ENCODE measurements around the gene SYNGR3.
"Not testable (repeated sequence)": the region's sequence is repeated elsewhere in the genome, so short reads cannot be mapped to it uniquely, and the experiment has no call there.

Gene SYNGR3

DNA sequence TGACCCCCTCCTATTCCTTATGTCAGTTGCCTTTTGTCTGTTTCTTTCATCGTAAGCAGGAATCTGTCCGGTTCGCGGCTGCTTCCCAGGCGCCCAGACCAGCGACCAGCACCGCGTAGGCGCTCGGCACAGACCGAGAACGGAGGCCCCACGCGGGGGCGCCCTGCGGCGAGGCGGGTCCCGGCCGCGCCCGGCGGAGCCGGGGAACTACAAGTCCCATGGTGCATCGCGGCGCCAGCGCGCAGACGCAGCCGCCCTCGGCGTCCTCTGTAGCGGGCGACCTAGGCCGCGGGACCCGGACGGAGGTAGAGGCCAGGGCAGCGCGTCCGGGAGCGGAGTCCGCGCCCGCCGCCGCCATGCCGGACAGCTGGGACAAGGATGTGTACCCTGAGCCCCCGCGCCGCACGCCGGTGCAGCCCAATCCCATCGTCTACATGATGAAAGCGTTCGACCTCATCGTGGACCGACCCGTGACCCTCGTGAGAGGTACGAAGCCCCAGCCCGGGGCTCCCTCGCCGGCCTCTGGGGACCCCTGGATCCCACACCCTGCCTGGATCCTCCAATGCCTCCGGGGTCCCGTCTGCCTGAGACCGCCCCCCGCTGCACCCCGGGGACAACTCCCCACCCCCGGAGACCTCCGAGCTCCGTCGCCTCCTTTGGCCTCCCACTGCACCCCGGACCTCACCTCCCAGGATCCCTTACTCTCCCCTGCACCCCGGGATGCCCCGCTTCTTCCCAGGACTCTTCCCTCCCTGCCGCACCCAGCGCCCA lies 30.3 kb upstream of the SYNGR3 start, which contains the start of gene NDUFB10:
Gene NDUFB10, plus strand, starts transcription at position 270 of the 771 bp plus-strand sequence. Its CDS starts 87 bp downstream, at position 357.
- DNase-seq (ENCODE audit: low read depth in 3 of 3), result peak; percentile 83 to 93 (median 83)

- peak in 2 of 3 experiments; percentile 38 to 57 for DNase-seq (ENCODE audit: low read depth in 3 of 3)
These were observed 28.8 kb upstream of the SYNGR3 start for GRCh38 chr16:1960665-1961630.

DNA sequence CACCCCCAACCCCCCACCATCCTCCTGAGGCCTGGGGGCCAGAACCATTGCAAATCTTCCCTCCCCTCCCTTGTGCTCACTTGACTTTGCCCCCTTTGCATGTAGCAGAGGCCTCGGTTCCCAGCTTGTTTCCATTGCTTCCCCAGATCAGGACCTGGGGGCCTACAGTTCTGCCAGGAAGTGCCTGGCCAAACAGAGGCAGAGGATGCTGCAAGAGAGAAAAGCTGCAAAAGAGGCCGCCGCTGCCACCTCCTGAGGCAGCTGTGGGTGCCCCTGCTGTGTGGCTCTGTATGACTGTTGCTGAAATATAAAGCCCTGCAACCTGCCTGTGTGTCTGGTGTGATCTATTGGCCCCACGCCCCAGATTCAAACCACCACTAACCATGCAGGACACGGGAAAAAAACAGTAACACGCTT lies 28.1 kb upstream of the SYNGR3 start:
- no peak for DNase-seq (ENCODE audit: low read depth in 3 of 3)

GRCh38 chr16:1962161-1963153 lies 27.3 kb upstream of the SYNGR3 start:
- DNase-seq (ENCODE audit: low read depth in 3 of 3), result not testable (repeated sequence)

DNA sequence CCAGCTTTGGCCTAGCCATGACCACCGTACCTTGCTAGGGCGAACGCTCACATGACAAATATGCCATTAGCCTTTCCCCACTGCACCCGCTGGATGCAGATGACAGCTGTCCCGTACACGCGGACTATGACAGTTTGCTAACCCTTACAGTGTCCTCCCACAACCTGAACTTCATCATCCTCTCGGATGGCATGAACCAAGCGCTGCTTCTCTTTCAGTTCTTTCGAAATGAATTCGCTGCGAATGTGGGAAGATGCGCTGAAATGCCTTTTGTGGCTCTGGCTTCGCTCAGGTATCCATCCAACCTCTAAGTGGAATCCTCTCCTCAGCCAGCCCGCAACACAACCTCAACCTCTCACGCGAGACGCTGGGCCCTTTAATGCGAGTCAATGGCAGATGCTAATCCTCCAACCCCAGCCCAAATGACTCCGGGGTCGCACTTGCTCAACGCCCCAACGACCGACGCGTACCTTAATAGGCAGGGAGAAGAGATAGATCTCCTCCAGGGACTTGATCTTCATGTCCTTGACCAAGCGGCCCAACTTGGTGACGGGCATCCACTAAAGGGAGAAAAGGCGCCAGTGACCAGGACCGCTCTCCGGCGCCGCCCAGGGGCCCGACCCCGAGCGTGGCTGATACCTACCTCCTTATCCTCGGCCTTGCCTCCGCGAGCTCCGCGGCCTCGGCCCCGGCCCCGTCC lies 25.8 kb upstream of the SYNGR3 start:
- peak in 1 of 3 experiments; percentile 42 for DNase-seq (ENCODE audit: low read depth in 3 of 3)

DNA sequence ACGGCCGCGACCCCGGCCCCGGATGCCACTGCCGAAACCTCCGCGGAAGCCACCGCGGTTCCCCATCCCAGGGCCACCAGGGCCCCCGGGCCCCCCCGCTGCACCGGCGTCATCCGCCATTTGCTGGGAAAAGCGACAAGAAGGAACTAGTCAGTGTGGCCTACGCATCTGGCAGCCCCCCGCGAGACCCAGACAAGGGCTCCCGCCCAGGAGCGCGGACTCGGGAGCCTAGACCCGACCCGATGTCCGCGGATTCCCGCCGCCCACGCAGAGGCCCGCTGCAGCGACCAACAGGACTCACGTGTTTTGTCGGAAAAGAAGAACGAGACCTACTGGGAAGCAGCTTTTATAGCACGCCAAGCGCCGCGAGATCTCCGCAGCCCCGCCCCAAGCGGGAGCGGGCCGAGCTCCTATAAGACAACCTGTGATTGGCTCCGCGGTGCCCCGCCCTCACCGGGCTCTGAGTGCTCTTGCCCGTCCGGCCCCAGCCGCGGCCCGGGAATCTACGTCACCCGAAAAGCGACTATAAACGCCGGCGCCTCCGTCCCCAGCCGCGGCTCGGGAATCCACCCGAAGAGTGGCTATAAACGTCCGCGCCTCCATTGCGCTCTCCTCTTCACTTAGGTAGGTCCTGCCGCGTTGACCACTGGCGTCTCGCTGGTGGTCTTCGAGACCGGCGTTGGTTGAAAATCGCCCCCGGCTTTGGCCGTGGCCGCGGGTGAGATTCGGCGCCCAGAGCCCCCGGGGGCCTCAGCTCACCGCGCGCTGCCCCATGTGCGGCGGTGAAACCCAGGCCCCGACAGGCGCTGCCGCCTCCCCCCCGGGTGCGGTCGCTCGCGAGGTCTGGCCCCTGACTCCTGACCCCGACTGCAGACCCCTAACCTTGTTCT lies 25.0 kb upstream of the SYNGR3 start, which contains the start of gene RPS2:
Gene RPS2, minus strand, starts transcription at position 321 of the 890 bp plus-strand sequence. Its CDS starts 201 bp downstream, at position 120.
- peak; percentile 96 to 99 (median 97) for DNase-seq (ENCODE audit: low read depth in 3 of 3)

- no peak for DNase-seq (ENCODE audit: low read depth in 3 of 3)
These were observed 24.3 kb upstream of the SYNGR3 start for GRCh38 chr16:1965396-1966001.

DNA sequence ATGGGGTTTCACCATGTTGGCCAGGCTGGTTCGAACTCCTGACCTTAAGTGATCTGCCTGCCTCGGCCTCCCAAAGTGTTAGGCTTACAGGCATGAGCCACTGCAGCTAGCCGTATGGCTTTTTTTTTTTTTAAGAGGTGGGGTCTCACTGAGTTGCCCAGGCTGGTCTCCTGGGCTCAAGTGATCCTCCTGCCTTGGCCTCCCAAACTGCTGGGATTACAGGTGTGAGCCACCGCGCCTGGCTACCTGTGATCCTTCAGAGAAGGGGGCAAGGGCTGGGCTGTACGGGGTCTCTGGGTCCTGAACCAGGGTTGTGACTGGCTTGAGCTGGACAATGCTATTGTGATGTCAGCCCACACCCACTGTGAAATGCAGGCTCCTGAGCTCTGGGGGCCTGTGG lies 23.3 kb upstream of the SYNGR3 start, which contains the start of gene RNF151:
Gene RNF151, plus strand, starts transcription at position 397 of the 400 bp plus-strand sequence. CDS start 26 bp downstream, outside the sequence.
- DNase-seq (ENCODE audit: low read depth in 3 of 3), result no peak

DNA sequence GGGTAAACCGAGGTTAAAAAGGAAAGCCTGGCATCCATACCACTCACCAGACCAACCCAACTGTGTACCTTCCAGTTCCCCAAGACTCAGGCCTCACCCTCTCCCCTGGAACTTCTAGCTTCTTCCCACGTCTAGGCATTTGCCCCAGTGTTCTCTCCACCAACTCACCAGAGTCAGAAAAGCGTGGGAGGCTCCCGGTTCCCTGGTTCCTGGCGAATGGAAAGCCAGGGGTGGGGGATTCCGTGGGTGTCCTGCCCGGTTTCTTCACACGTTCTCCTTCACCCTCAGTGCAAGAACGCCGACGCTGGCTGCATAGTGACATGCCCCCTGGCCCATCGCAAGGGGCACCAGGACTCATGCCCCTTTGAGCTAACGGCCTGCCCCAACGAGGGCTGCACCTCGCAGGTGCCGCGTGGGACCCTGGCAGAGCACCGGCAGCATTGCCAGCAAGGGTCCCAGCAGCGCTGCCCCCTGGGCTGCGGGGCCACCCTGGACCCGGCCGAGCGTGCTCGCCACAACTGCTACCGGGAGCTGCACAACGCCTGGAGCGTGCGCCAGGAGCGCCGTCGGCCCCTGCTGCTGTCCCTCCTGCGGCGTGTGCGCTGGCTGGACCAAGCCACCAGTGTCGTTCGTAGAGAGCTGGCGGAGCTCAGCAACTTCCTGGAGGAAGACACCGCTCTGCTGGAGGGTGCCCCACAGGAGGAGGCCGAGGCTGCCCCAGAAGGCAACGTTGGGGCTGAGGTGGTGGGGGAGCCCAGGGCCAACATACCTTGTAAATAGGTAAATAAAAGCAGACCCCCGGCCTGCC lies 21.4 kb upstream of the SYNGR3 start:
- no peak for DNase-seq (ENCODE audit: low read depth in 3 of 3)

GRCh38 chr16:1971796-1972489 lies 17.8 kb upstream of the SYNGR3 start, which contains the start of gene TBL3:
Gene TBL3 (plus strand): TSS chr16:1972053. CDS start chr16:1972165, 112 bp downstream.
- DNase-seq (ENCODE audit: low read depth in 3 of 3), result peak; percentile 92 to 96 (median 93)

DNA sequence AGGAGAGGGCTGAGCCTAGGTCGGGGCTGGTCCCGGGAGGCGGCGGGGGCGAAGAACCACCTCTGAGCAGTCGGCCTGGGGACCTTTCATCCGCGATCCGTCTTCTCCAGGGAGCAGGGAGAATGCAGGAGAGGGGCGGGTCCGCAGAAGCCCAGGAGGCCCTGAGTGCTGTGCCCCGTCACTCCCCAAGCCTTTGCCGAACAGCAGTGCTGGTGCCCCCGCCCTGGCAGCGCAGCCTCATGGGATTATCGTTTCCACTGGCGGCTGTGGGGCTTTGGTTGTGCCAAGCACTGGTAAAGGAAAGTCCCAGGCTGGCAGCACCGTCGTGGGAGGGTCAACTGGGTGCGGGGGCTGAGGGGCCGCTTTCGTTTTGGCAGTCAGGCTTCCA lies 17.3 kb upstream of the SYNGR3 start:
- DNase-seq (ENCODE audit: low read depth in 3 of 3), result no peak

DNA sequence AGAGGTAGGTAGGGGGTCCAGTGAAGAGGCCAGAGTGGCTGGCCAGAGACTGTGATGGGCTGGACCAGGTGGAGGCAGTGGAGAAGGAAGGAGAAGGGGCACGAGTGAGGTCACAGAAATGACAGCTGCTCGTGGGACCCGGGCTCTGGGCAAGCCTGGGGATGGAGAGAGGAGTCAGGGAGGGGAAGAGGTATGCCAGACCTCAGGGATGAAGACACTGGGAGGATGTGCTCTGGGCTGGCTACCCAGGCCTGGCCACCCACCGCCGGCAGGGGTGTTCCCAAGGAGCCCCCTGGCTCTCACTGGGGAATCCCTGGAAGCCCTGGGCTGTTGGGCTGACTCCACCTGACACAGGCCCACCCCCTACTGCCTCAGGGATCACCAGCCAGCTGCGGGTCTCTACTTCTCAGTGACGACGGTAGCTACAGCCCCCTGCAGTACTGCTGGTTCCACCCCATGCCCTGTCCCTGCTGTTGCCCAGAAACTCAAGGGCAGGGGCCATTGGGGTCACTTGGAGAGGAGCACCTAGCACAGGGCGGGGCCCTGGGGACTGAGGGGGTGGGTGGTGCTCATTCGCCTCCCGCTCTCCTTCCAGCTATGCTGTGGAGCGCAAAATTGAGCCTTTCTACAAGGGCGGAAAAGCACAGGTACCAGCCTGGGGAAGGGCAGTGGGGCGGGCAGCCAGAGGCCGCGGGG lies 16.2 kb upstream of the SYNGR3 start:
- no peak for DNase-seq (ENCODE audit: low read depth in 3 of 3)

GRCh38 chr16:1974157-1975070 lies 15.4 kb upstream of the SYNGR3 start:
- no peak for DNase-seq (ENCODE audit: low read depth in 3 of 3)

- no peak for DNase-seq (ENCODE audit: low read depth in 3 of 3)
These were observed 14.1 kb upstream of the SYNGR3 start for GRCh38 chr16:1975432-1976215.

DNA sequence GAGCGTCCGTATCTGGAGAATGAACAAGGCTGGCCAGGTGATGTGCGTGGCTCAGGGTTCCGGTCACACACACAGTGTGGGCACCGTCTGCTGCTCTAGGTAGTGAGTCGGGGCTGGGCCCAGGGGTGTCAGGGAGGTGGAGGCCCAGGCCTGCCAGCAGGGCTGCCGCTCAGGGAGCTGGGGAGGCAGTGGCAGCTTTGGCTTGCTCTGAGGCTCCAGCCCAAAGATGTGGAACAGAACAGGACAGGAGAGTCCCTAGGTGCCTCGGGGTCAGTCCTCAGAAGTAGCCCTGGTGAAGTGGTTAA lies 13.6 kb upstream of the SYNGR3 start:
- no peak for DNase-seq (ENCODE audit: low read depth in 3 of 3)
